T-helper 1 cell (primary cell): ENCODE data around the gene NR2E3.
A peak's percentile ranks its signal among the peaks of the same experiment; 100 is the strongest.

Source experiments
- DNase-seq, 5 donors: peaks; one replicate each; pipeline ENCODE4 v3.0.0-alpha.2; 2012 to 2020
- total RNA-seq, 4 donors: gene quantifications; one replicate each; lab custom pipeline; 2026; lab: John Stamatoyannopoulos, UW

Gene NR2E3
- total RNA-seq = 0 reads per million in 4 donors

- DNase-seq = no peak
These were observed at the start of gene NR2E3 for GRCh38 chr15:71810256-71811035. Gene NR2E3, plus strand, starts transcription at chr15:71810554. Its CDS starts 190 bp downstream, at chr15:71810744.

GRCh38 chr15:71760852-71761251, 49.5 kb upstream of the NR2E3 start:
- no peak for DNase-seq

GRCh38 chr15:71761649-71762048, 48.7 kb upstream of the NR2E3 start:
- DNase-seq = peak in 1 of 5 donors; percentile 21

- no peak for DNase-seq
These were observed 42.2 kb upstream of the NR2E3 start for GRCh38 chr15:71768184-71768583.

GRCh38 chr15:71773206-71773859, 37.0 kb upstream of the NR2E3 start:
- DNase-seq = no peak

GRCh38 chr15:71775856-71776255, 34.5 kb upstream of the NR2E3 start:
- DNase-seq = no peak

- no peak for DNase-seq
These were observed 34.0 kb upstream of the NR2E3 start for GRCh38 chr15:71776304-71776703.

GRCh38 chr15:71777216-71777943, 33.0 kb upstream of the NR2E3 start:
- DNase-seq = no peak

GRCh38 chr15:71779073-71779797, 31.1 kb upstream of the NR2E3 start:
- no peak for DNase-seq

- DNase-seq = peak in 2 of 5 donors; percentile 14 to 67
These were observed 30.0 kb upstream of the NR2E3 start for GRCh38 chr15:71780115-71780976.

- DNase-seq = peak in 1 of 5 donors; percentile 60
These were observed 29.0 kb upstream of the NR2E3 start for GRCh38 chr15:71781179-71781964.

- no peak for DNase-seq
These were observed 28.4 kb upstream of the NR2E3 start for GRCh38 chr15:71781965-71782265.

- DNase-seq = no peak
These were observed 27.8 kb upstream of the NR2E3 start for GRCh38 chr15:71782422-71783165.

- no peak for DNase-seq
These were observed 25.6 kb upstream of the NR2E3 start for GRCh38 chr15:71784719-71785118.

GRCh38 chr15:71785996-71786395, 24.4 kb upstream of the NR2E3 start:
- DNase-seq = no peak

- DNase-seq = no peak
These were observed 23.7 kb upstream of the NR2E3 start for GRCh38 chr15:71786673-71787072.

GRCh38 chr15:71788646-71789579, 21.4 kb upstream of the NR2E3 start:
- DNase-seq = no peak

GRCh38 chr15:71789616-71790015, 20.7 kb upstream of the NR2E3 start:
- no peak for DNase-seq

GRCh38 chr15:71790081-71790480, 20.3 kb upstream of the NR2E3 start:
- no peak for DNase-seq
